ENCODE results near the gene ADGRA3.

The ADGRA3 gene

DNA sequence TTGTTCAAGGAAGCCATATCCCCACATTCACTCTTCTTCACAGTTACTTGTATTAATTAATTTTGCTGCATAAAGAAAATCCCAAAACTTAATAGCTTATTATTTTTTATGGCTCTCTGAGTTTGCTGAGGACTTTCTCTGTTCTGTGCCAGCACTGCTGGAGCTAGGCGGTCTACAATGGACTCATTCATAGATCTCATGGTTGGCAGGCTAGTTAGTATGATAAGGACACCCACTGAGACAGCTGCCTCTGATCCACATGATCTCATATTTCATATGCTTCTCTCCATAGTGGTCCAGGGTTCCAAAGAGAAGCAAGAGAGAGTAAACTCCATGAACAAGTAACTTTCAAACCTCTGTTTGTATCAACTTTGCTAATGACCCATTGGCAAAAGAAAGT lies 170.2 kb downstream of the ADGRA3 start:
- DNase-seq, result no peak

DNA sequence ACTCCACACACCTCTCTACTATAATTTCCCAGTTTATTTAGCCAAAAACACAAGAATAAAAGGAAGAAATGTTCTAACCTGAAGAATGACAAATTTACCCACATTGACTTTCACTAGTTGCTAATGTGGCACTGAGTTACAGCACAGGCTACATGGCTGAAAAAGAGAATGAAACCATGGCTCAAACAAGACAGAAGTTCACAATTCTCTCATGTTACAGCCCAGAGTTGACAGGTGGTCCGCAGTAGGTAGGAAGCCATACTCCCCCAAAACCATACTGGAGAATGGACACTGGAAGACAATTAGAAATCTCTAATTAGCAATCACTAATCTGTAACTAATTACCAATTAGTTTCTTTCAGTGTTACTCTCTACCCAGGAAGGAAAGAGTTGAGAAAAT lies 170.8 kb downstream of the ADGRA3 start:
- no peak for DNase-seq

GRCh38 chr4:22343606-22344005 lies 172.3 kb downstream of the ADGRA3 start:
- no peak for DNase-seq

DNA sequence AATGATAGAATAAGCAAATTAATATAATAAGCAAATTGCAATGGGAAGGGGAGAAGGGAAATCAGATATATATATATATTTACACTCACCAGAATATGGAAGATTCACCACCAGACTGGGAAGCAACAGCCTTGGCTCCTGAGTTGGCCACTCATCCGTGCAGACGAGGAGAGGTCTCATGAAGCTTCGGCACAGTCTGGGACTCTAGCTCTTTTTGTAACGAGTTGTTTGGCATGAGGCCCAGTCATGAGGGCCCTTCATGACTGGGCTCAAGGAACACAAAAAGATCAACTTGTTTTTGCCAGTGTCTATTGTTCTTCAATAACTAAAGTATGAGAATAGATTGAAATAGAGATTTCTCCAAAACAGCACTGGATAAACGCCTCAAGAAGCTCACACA lies 176.4 kb downstream of the ADGRA3 start:
- DNase-seq, result no peak

DNA sequence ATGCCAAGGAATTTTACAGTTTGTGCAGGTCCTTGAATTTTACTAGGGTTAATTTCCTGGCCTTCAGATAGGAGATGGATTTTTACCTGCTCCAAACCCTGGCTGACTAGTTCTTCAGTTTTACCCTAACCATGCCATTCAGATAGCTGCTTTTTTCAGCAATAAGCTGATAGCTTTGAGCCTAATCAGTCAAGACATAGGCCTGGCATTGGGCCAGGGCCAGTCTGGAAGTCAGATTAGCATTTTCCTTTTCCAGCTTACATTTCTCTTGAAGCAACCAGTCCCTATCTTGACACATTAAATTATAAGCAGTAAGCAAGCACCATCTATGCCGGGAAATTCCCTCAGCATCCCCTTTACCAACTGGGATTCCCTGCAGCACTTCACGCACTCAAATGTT lies 177.1 kb downstream of the ADGRA3 start:
- DNase-seq, result no peak

All from NCI-H187 treated with DMSO at 0.1 percent for 48 hours (cell line).